Fibroblast of skin of abdomen (primary cell): ENCODE results near the gene CEP112.

Experiments
- DNase-seq: peaks from one replicate; pipeline ENCODE4 v3.0.0-alpha.2; 2013

The CEP112 gene

DNA sequence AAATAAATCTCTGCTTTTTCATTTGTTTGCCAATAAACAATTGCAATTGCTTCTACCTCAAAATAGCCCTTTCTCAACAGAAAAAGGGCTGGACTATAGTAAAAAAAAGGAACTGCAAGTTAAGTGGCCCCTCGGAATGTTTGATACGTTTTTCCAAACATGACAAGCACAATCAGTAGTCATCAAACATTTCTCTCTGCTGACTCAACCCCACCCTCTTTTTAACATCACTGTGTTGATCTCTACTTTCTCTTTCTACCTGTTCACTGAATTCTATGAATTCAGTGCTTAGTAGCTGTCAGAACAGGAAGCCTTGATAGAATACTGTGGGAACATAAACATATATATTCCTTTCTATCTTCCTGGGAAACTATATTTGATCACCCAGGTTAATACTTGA, 514.0 kb downstream of the CEP112 start:
- peak; percentile 52 for DNase-seq

DNA sequence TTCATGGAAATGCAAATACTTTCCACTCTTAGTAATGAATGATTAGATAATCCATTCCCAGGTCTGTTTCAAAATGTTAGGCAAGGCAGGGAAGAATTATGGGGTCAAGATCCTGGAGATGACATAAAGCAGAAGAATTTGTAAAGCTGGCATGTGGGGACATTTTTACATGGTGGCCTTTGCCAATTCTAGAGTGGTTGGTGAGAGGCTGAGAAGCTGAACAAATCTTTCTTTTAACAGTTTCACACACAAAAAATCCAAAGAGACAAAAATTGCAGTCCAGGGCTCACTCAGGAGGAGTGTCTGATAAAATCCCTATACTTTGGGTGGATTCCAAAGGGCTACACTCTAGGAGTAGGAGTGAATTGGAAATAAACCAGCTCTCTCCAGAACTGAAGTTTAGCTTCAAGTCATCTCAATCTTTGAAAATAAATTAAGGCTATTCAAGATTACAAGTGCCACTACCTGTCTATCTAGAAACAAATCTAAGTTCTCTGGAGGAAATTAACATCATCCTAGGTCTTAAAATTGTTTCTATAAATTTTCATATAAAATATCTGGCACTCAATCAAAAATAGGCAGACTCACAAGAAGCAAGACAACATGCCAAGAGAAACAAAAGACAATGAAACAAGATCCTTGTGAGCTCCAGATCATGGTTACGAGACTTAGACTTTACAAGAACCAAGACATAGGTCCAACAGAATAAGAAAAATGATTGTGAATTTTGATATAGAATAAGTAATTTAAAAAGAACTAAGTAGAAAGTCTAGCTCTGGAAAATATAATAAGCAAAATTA, 517.5 kb downstream of the CEP112 start:
- DNase-seq = no peak

DNA sequence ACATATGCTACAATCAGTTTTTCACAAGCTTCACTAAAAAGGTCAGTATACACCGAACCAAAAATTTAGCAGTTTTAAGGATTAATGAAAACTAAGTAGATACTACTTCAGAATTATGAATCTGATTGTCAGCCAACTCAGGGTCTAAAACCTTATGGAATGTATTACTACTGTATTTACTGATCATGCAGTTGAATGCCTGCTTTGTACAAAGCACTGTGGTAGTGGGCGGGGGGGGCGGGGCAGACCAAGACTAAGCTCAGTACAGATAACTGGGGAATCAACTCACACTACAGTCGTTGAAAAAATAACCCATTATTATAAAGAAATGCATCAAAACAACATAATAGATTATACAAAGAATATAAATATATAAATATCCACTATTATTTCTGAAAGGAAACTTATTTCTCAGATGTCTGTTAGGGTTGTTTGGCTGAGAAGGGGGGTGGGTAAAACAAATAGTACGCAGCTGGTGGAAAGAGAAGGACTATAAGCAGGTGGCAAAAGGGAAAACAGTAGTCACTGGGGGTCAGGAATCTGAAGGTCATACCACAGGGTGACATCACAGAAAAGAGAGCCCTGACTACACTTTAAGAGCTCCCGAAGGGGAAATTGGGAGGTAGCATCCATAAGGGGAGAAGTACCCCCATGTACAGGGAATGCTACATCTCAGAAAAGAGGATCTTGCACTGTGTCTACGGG, 521.1 kb downstream of the CEP112 start:
- no peak for DNase-seq

DNA sequence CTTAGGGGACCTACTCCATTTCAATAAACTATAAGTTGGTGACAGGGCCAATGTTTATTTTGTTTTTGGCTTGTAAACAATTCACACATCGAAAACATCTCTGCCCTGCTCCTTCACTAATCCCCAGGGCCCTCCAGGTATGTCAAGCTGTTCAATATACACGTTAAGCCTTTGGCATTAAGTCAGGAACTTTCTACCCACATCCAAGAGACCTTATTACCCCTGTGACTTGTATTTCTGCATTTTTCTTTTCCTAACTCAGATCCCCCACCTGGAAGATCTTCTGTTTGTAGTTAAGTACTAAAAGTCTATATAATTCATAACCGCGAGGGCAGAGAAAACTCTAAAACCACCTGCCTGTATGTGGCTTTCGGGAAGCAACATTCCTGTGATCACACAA, 523.7 kb downstream of the CEP112 start:
- no peak for DNase-seq

DNA sequence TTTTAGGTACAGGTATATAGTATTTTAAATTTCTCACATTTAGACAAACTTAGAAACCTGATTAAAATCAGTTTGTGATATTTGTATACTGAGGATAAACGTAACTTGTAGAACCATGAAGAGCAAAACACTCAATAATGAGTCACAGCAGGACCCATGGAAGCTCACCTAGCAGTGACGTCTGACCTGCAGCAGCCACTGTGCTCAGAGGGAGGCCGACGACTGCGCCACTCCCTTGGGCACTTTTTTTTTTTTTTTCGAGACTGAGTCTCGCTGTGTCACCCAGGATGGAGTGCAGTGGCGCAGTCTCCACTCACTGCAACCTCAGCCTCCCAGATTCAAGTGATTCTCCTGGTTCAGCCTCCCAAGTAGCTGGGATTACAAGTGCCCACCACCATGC, 524.3 kb downstream of the CEP112 start:
- DNase-seq = no peak

DNA sequence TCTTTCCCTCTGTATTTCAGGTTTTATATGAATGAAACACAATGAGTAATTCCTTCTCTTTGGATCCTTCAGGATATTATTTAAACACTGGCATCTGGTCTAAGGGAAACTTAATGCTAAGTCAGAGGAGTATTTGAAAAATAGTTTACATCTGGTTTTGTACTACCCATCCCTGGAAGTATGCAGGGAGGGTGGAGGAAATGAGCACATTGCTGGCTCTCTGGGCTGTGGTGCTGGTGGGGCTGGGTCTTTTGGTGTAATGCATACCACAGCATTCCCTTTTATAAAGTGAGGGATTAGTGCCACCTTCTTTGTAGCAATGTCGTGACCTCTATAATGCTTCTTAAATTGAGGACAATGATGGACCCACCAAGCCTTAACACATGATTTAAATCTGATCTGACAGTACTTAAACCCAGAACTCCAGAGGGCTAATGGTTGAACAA, 525.0 kb downstream of the CEP112 start:
- peak; percentile 31 for DNase-seq

DNA sequence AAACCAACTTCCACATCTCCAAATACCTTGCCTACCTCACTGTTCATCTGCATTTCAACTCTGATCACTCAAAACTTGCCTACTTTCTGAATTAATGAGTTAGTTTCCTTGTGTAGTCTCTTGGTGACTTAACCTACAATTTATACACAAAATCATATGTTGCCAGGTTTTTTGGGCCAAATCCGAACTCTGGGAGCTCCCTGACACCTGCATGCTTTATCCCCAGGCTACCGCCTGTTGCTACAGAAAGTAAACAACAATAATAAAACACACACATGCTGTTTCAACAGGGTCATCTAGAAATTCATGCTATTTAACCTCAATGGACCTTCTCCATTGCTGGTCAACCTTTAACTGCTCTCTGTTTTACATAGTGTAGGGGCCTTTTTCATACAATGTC, 526.0 kb downstream of the CEP112 start:
- no peak for DNase-seq

DNA sequence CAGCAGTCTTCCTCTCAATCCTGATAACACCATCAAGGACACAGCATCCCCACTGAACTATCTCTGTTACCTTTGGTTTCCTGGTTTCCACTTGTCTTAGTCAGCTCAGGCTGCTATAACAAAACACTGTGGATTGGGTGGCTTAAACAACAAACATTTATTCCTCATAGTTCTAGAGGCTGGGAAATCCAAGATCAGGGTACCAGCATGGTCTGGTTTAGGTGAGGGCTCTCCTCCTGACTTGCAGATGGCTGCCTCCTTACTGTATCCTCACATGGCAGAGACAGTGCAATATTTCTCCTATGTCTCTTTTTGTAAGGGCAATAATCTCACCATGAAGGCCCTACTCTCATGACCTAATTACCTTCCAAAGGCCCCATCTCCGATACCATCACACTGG, 527.2 kb downstream of the CEP112 start:
- DNase-seq = no peak

DNA sequence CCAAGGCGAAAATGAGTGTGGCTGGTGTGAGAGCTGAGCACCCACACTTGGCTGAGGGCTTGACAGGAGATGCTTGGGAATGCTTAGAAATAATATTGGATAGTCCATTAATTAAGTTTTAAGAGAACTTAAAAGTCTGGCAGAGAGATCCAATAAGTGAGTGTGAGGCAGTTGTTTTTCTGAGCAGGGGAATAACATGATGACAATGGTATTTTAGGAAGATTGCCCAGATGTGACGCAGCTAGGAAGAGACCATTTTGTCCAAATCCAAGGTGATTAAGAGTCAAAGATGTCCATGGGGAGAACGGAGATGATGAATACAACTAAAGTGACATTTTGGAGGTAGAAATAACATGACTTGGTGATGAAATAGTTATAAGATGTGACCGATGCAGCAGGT, 527.7 kb downstream of the CEP112 start:
- DNase-seq = no peak

DNA sequence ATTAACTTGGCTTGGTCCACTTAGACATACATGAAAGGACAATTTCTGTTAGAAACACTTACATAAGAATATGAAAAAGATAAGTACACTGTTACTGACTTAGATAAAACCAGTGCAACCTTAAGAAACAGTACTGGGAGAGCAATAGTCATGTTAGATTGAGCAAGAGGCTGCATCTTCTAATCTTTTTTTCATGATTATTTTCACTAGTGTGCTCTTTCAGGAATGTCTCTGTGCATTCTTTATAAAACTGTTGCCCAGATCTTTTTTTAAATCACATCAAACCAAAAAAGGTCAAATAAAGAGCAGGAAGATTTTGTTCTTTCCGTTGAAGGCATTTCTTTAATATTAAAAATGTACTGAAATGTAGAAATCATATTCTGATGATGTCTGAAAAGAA, 529.7 kb downstream of the CEP112 start:
- DNase-seq = peak; percentile 68

DNA sequence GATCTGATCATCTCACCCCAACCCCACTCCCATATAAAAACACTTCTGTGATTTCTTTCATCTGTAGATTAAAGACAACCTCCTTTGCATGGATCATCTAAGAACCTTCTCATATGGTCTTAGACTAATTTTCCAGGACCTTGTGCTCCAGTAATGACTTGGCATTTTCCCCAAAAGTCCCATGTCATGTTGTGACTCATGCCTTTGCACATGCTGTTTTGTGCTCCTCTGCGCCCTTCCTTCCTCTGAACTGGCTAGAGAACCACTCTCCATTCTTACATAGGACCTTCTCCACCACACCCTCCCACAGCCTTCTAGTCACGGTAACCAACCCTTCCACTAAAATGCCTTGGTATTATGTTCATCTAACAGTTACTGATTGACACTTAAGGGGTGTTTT, 531.0 kb downstream of the CEP112 start:
- peak; percentile 62 for DNase-seq

DNA sequence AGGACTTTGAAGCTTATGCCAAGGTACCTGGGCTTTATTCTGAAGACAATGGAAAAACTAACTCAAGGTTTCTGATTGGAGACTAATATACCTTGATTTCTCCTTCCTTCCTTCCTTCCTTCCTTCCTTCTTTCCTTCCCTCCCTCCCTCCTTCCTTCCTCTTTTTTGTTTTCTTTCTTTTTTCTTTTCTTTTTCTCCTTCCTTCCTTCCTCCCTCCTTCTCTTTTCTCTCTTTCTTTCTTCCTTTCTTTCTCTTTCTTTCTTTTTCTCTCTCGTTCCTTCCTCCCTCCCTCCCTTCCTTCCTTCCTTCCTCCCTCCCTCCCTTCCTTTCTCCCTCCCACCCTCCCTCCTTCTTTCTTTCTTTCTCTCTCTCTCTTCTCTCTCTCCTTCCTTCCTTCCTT, 531.9 kb downstream of the CEP112 start:
- DNase-seq = no peak

DNA sequence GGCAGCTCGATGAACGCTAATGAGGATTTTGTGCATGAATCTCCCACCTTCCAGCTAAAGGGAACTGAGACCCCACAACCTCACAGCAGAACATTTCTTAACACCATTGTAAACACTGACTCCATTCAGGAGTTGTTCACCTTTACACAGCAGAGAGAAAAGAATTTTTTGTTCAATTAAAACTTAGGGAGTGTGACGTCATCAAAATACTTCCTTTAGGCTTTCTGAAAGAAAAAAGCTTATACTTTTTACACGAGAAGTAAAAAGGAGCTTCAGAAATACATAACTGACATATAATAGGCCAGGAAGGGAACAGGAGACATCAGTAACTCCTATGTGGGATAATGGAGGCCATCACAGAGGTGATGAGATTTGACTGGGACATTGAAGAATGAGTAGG, 532.4 kb downstream of the CEP112 start:
- no peak for DNase-seq

DNA sequence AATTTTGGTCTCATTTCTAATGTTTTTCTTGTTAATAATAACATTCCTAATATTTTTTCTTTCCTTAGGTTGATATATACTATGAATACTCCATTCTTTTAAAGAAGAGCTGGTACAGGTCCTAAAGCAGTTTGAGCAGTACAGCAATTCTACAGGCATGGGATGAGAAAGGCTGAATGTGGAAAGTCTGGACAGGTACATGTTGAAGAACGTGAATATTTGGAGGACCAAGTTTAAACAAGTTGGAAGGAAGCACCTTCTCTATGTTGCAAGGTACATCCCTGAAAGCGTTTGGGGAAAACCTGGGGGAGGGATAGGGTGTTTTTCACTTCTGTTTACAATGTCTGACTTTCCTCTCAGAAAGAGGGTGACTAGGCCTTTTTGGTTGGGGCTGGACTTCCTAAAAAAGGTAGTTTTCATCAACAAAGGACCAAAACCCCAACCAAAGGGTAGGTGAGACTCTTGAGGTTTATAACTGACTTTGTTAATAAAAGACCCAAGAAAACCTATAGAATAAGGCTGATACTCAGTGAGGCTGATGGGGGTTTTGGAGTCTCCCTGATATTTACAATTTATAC, 534.6 kb downstream of the CEP112 start:
- no peak for DNase-seq

DNA sequence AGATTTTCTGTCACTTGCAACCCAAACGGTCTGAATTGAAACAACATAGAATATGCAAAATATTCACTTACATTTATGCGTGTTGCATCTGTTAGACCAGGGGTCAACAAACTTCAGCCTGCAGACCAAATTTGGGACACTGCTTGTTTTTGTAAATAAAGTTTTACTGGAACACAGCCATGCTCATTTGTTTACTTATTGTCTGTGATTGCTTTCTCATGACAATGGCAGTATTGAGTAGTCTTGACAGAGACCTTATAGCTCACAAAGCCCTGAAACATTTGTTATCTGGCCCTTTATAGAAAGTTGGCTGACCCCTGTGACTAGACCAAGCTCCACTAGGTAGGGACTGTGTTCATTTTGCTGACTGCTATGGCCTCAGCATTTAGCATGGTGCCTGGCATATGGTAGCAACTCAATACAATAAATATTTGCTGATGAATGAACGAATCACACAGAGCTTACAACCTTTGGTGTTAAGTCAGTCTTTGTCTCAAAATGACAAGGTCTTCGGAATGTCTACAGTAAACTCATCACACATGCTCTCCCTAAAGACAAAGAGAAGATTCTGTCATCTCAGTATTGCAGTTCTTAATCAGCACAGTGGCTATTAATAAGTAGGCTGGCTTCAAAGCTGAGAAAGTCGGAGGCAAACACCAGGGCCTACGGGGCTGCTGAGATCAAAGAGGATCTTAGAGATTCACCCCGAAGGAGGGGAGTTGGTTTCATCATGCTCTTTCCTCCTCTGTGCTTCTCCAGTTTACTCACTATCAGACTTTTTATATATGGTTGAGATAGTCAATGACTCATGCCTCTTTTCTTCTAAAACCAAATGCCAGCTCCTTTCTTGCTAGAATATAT, 535.3 kb downstream of the CEP112 start:
- peak; percentile 21 for DNase-seq

DNA sequence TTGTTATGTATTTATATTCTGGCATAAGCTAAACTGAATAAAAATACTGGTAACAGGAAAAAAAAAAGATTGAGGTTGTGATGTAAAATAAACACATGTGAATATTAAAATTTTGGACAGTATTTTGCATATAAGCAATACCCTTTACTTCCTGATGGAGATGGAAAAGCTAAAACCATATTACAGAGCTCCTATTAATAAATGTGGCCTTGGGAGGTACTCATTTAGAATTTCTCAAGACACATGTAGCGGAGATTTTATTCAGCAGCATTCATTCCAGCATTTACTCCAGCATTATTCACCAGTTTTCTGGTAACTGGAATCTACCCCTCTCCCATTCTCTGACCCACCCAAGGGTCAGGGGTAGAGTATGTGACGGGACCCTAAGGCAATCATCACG, 536.2 kb downstream of the CEP112 start:
- DNase-seq = no peak

DNA sequence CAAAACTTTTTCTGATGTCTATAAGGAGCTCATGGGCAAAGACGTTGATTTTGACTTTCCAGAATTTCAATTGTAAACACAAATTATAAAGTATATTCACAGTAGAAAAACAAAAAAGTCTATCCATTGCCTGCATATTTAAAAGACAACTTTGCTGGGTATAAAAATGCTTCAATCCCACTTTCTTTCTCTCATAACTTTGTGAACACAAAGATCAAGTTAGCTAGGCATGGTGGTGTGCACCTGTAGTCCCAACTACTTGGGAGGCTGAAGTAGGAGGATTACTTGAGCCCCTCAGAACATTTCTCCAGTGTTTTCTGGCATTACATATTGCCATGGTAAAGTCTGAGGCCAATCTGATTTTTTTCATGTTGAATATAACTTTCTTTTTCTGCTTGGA, 547.4 kb downstream of the CEP112 start:
- no peak for DNase-seq

DNA sequence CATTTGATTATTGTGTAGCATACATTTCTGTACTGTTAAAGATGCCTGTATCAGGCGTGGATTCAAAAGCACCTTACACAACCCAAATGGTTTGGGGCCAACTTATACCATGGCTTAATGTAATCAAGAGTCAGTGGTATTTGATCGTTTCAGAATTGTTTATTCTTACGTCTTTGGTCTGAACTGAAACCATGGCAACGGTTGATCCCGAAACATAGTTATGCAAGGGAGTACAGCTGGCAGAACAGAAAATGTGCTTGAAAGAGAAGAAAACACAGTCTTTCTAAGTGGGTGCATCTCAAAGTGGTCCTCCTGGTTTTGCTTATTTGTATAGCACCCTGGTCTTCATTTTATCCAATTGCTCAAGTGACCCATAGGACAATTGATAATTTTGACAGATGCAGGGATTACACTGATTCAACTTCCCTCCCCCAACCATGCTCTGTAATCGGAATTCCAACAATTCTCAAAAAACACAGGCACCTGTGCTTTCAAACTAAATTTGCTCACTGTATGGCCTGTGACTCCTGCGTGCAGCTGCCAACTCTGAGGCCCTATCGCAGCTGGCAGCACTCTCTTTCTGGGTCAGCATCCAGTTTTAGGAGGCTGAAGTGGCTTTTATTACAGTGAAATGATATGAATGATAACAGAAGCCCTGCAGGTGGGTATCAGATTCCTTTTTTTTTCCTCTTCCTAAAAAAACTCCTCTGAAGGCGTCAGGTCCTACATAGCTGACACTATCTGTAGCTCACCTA, 553.5 kb downstream of the CEP112 start:
- peak; percentile 12 for DNase-seq

DNA sequence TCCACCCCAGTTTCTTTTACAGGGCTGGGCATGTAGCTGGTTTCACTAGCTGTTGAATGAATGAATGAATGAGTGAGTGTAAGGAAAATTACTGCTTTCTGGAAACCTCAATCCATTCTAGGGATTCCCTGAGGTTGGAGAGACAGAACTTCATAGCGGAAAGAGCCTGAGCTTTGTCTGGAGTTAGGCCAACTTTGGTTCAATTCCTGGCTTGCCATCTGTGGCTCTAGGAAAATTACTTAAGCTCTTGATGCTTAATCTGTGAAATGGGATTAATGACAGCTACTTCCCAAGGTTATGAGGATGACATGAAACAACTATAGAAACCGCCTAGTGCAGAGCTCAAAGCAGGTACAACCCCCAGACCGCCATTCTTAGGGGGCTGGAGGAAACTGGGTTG, 554.1 kb downstream of the CEP112 start:
- no peak for DNase-seq

DNA sequence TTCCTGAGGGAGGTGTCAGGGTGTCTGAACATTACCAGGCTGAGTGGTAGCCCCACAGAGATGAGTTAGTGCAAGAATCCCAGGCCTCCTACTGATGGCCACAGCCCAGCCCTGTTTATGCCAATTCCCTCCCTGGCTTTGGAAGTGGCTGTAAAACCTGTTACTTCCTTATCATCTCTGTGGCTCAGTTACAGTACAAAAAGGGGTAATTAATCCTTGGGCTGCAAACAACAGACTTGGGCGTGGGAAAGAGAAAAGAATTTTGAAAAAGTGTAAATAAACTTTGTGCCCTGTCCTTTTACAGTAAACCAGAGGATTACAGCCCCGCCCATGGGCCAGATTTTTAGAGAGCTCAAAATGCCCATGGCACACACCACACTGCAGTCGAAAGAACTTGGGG, 557.4 kb downstream of the CEP112 start:
- no peak for DNase-seq

DNA sequence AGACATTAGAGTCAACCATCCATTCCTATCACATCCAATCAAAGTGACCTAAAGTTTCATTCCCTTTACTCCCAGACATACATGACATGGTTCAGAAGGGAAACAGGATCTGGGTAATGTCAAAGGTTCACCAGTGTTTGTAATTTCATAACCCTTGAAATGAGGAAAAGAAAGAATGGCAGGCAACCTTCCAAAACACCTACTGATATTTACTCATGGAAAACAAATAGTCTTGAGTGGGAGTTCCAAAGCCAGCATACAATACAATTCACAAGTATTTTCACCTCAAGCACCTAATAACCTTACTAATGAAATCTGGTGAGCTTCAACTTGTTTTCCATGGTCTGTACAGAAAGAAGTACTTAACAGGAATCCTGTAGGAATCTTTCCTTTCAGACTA, 557.9 kb downstream of the CEP112 start:
- DNase-seq = no peak
